Measurements from ENCODE around the gene NALCN. TPM values are rescaled to one million over a fixed set of nuclear protein-coding genes. Genes with fewer than 3 reads are reported as not detected.

The NALCN gene
- total and polyA plus RNA-seq, 8 donors, result 0.26 to 1.9 (median 0.74) TPM

GRCh38 chr13:101417043-101417406 lies 717 bp upstream of the NALCN start:
- ATAC-seq (peak; percentile 44), DNase-seq (no peak)
- Histone ChIP-seq H3K4me3 (no peak overlapping the region), H3K27me3 (peaks cover 21 to 53% of the 10 kb centered on the region in 2 donors), H3K4me1 (peaks cover 0 to 6% of the 10 kb centered on the region in 2 donors), H3K36me3 (no peaks in the 10 kb centered on the region), H3K27ac (no peak overlapping the region), H3K9me3 (no peaks in the 10 kb centered on the region)
- intact Hi-C loops (cut with DNase I), result no loop called here
- no peak for TF ChIP-seq CTCF (IDR thresholded peaks at IDR 0.05)

GRCh38 chr13:101415358-101416174 lies 742 bp downstream of the NALCN start:
- peaks cover 0 to 6% of the 10 kb centered on the region in 2 donors for H3K4me1 ChIP-seq
- H3K36me3 ChIP-seq, result no peaks in the 10 kb centered on the region
- H3K4me3 ChIP-seq, result peak overlapping the region; percentile 30 to 33
- intact Hi-C loops (cut with DNase I), result no loop called here
- no peak for ATAC-seq
- no peak for TF ChIP-seq CTCF (IDR thresholded peaks at IDR 0.05)
- DNase-seq, result peak in 1 of 4 donors; percentile 56
- peaks cover 21 to 53% of the 10 kb centered on the region in 2 donors for H3K27me3 ChIP-seq
- H3K27ac ChIP-seq, result no peak overlapping the region
- no peaks in the 10 kb centered on the region for H3K9me3 ChIP-seq

GRCh38 chr13:101412076-101412475 lies 4.2 kb downstream of the NALCN start:
- H3K4me3 ChIP-seq, result no peak overlapping the region
- ATAC-seq, result no peak
- H3K27ac ChIP-seq, result no peak overlapping the region
- H3K4me1 ChIP-seq, result peaks cover 0 to 6% of the 10 kb centered on the region in 2 donors
- intact Hi-C loops (cut with DNase I), result no loop called here
- no peak for TF ChIP-seq CTCF (IDR thresholded peaks at IDR 0.05)
- no peak for DNase-seq
- H3K27me3 ChIP-seq, result peaks cover 20 to 36% of the 10 kb centered on the region in 2 donors
- no peaks in the 10 kb centered on the region for H3K36me3 ChIP-seq
- H3K9me3 ChIP-seq, result no peaks in the 10 kb centered on the region

- Histone ChIP-seq H3K27ac (no peak overlapping the region), H3K4me1 (no peaks in the 10 kb centered on the region), H3K36me3 (no peaks in the 10 kb centered on the region), H3K9me3 (no peaks in the 10 kb centered on the region), H3K4me3 (no peak overlapping the region), H3K27me3 (peaks cover 0 to 7% of the 10 kb centered on the region in 2 donors)
- no peak for ATAC-seq
- DNase-seq, result no peak
- intact Hi-C loops (cut with DNase I), result no loop called here
- TF ChIP-seq CTCF (IDR thresholded peaks at IDR 0.05), result no peak
Observed at GRCh38 chr13:101408992-101409656, 7.2 kb downstream of the NALCN start.

GRCh38 chr13:101408154-101408553 lies 8.2 kb downstream of the NALCN start:
- intact Hi-C loops (cut with DNase I), result no loop called here

More at GRCh38 chr13:101408154-101408553, 8.2 kb downstream of the NALCN start:
- no peaks in the 10 kb centered on the region for H3K36me3 ChIP-seq
- TF ChIP-seq CTCF (IDR thresholded peaks at IDR 0.05), result no peak
- ATAC-seq (no peak), DNase-seq (no peak)
- H3K27ac ChIP-seq, result no peak overlapping the region
- H3K4me3 ChIP-seq, result no peak overlapping the region
- no peaks in the 10 kb centered on the region for H3K27me3 ChIP-seq
- H3K9me3 ChIP-seq, result no peaks in the 10 kb centered on the region
- H3K4me1 ChIP-seq, result no peaks in the 10 kb centered on the region

Data from left lung (tissue), 10 donors.